Measurements from ENCODE around the gene SEL1L3.

The SEL1L3 gene

GRCh38 chr4:25821899-25822298 is 40.9 kb downstream of the SEL1L3 start:
- DNase-seq (ENCODE audit: extremely low read depth, low read depth) = no peak
- H3K4me3 ChIP-seq (replicated peaks; ENCODE audit: low read depth, low read length) = no peak overlapping the region
- TF ChIP-seq, protein P1, sequence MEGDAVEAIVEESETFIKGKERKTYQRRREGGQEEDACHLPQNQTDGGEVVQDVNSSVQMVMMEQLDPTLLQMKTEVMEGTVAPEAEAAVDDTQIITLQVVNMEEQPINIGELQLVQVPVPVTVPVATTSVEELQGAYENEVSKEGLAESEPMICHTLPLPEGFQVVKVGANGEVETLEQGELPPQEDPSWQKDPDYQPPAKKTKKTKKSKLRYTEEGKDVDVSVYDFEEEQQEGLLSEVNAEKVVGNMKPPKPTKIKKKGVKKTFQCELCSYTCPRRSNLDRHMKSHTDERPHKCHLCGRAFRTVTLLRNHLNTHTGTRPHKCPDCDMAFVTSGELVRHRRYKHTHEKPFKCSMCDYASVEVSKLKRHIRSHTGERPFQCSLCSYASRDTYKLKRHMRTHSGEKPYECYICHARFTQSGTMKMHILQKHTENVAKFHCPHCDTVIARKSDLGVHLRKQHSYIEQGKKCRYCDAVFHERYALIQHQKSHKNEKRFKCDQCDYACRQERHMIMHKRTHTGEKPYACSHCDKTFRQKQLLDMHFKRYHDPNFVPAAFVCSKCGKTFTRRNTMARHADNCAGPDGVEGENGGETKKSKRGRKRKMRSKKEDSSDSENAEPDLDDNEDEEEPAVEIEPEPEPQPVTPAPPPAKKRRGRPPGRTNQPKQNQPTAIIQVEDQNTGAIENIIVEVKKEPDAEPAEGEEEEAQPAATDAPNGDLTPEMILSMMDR (IDR thresholded peaks at IDR 0.05; ENCODE audit: low read depth, low read length, missing control alignments) = no peak

DNA sequence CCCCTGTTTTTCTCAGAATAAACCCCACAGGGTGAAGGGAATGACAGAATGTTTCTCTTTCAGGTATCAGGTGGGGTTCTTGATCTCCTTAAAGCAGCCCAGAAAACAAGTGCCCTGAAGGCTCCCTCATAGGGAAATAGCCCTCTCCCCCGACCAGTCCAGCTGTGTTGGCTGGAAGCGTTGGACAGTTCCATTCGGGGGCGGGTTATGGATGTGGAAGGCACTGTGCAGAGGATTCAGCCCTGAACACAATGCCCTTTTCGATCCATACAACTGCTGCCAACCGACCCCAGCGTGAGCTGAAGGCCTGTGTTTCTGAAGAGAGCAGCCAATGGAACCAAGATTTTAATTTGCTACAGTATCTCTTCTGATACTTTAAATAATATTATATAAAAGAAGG is 41.5 kb downstream of the SEL1L3 start:
- H3K4me3 ChIP-seq (replicated peaks; ENCODE audit: low read depth, low read length) = no peak overlapping the region
- no peak for DNase-seq (ENCODE audit: extremely low read depth, low read depth)
- TF ChIP-seq, protein P1 (IDR thresholded peaks at IDR 0.05; ENCODE audit: low read depth, low read length, missing control alignments) = no peak

DNA sequence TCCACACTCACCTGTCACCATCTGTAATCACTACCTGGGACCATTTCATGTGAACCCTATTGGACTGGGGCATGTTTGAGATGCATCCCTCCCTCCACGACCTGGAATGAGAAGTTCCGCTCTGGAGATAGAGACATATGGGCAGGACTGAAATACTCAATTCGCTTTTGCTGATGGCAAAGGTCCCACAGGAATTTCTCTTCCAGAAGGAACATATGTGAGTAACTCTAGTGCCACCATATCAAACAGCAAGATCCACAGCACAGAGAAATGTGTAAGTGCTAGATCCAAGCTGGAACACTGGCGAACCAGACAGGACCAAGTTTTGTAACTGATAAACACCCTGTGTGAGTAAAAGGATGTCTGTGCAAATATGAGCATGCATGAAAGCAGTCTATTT is 43.9 kb downstream of the SEL1L3 start:
- DNase-seq (ENCODE audit: extremely low read depth, low read depth) = no peak
- no peak overlapping the region for H3K4me3 ChIP-seq (replicated peaks; ENCODE audit: low read depth, low read length)
- TF ChIP-seq, protein P1 (IDR thresholded peaks at IDR 0.05; ENCODE audit: low read depth, low read length, missing control alignments) = no peak

DNA sequence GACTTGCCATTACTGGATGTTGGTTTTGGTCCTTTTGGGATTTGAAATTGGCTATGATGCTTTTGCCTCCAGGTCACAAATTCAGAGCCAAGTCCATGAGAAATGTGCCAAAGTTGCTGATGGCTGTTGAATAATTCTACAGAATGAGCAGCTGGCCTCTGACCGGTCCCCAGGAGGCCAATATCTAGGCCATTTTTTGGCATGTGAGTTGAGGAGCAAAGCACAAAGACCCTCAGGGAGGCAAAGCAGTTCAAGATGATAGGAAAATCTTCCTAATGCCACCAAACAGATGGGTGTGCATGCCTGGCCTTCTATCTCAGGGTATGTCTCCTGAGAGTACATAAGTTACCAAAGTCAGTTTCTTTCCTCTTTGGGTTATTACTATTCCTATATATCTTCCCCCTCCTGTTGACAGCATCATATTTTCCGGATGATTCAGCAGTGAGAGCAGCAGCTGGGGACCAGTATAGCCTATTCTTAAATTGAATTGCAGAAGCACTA is 44.4 kb downstream of the SEL1L3 start:
- TF ChIP-seq, protein P1 (IDR thresholded peaks at IDR 0.05; ENCODE audit: low read depth, low read length, missing control alignments) = no peak
- no peak overlapping the region for H3K4me3 ChIP-seq (replicated peaks; ENCODE audit: low read depth, low read length)
- DNase-seq (ENCODE audit: extremely low read depth, low read depth) = no peak

- DNase-seq (ENCODE audit: extremely low read depth, low read depth) = no peak
- H3K4me3 ChIP-seq (replicated peaks; ENCODE audit: low read depth, low read length) = no peak overlapping the region
- TF ChIP-seq, protein P1 (IDR thresholded peaks at IDR 0.05; ENCODE audit: low read depth, low read length, missing control alignments) = no peak
These were observed 45.6 kb downstream of the SEL1L3 start for GRCh38 chr4:25817059-25817681.

DNA sequence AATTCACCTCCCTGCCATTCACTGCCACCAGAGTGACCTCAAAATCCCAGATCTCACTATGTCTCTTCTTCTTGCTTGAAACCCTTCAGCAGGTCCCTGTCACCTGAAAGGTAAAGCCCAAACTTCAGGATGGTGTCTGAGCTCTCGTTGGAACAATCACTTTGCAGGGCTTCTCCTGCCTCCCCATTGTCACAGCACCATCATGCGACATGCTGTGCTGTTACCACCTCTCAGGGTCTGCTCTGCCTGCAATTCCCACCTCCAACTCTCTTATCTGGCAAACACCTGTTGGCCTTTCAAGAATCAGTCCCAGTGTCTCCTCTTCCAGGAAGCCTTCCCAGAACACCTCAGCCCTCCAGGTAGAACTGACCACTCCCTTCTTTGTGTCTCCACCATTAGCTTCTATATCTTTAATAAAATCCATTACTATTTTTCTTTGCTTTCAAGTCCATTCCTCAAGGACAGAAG is 46.2 kb downstream of the SEL1L3 start:
- no peak overlapping the region for H3K4me3 ChIP-seq (replicated peaks; ENCODE audit: low read depth, low read length)
- DNase-seq (ENCODE audit: extremely low read depth, low read depth) = no peak
- TF ChIP-seq, protein P1 (IDR thresholded peaks at IDR 0.05; ENCODE audit: low read depth, low read length, missing control alignments) = no peak

GRCh38 chr4:25815586-25815985 is 47.2 kb downstream of the SEL1L3 start:
- TF ChIP-seq, protein P1 (IDR thresholded peaks at IDR 0.05; ENCODE audit: low read depth, low read length, missing control alignments) = no peak
- no peak for DNase-seq (ENCODE audit: extremely low read depth, low read depth)
- no peak overlapping the region for H3K4me3 ChIP-seq (replicated peaks; ENCODE audit: low read depth, low read length)
